Thyroid gland (tissue), 4 donors: ENCODE measurements around the gene XCR1. TPM values are rescaled to one million over a fixed set of nuclear protein-coding genes. Genes with fewer than 3 reads are reported as not detected.

Experiments
- DNase-seq, 2 donors: peaks; one replicate each; pipeline ENCODE4 v3.0.0-alpha.2; 2019
- H3K27ac ChIP-seq, 3 donors: fragments of 200-600 bp; sonication (generic); 1 replicate in 2 of 3; 2 replicates in 1 of 3; pipeline ENCODE4 v1.5.1; 2016 to 2019; ENCODE audit warnings: mild to moderate bottlenecking in 1 of 3, moderate library complexity in 1 of 3
- H3K27me3 ChIP-seq: fragments of 200-600 bp; sonication (generic); one replicate; pipeline ENCODE4 v1.5.1; 2019
- H3K36me3 ChIP-seq, 2 donors: fragments of 200-600 bp; sonication (generic); one replicate each; pipeline ENCODE4 v1.5.1; 2016 to 2019
- H3K4me1 ChIP-seq, 2 donors: fragments of 200-600 bp; sonication (generic); one replicate each; pipeline ENCODE4 v1.5.1; 2017 to 2019
- H3K4me3 ChIP-seq, 3 donors: fragments of 200-600 bp; sonication (generic); replicated peaks in 1 of 3; 1 replicate in 2 of 3; 2 replicates in 1 of 3; pipeline ENCODE4 v1.5.1; 2016; ENCODE audit warnings: mild to moderate bottlenecking in 1 of 3
- H3K9me3 ChIP-seq: fragments of 200-600 bp; sonication (generic); one replicate; pipeline ENCODE4 v1.5.1; 2017
- CTCF ChIP-seq, 6 experiments: fragments of 200-600 bp in 3 of 6; fragments of 450-650 bp in 3 of 6; sonication (generic) in 3 of 6; IDR thresholded peaks; one replicate each; pipeline ENCODE4 v1.5.1; 2016 to 2019; ENCODE audit warnings: antibody characterized with exemption in 6 of 6, mild to moderate bottlenecking in 2 of 6, inconsistent platforms in 1 of 6, moderate library complexity in 1 of 6
- POLR2A ChIP-seq, 2 donors: fragments of 450-650 bp; IDR thresholded peaks; one replicate each; pipeline ENCODE4 v1.6.1; 2017; ENCODE audit warnings: antibody characterized with exemption in 2 of 2, mild to moderate bottlenecking in 2 of 2, moderate library complexity in 1 of 2
- WGBS, 2 donors: methylation state at CpG; one replicate each; pipeline ENCODE4 v1.1.5; 2017; 5-methylcytosine and 5-hydroxymethylcytosine counted together
- intact Hi-C: fragments of 100-400 bp; cut with DNase I; formaldehyde crosslinking; loops from one replicate; pipeline ENCODE4 v1.15.1; 2023
- total RNA-seq, 4 donors: library from RNA; depleted of rRNA; stranded (reverse); fragments of >200 nt; gene quantifications; one replicate each; pipeline ENCODE4 v1.2.3, GENCODE V29; 2016

Gene XCR1
- total RNA-seq, 4 donors from 2014 or later, result not detected

- H3K27ac ChIP-seq, result peak overlapping the region; percentile 87 to 94 (median 91)
- H3K4me1 ChIP-seq, result peaks cover 35 to 47% of the 10 kb centered on the region in 2 donors
- H3K4me3 ChIP-seq, result no peak overlapping the region
- intact Hi-C loops, result no loop called here
- WGBS, 2 donors, result 35 to 46% methylated on average over 6 of the region's 6 CpGs
- DNase-seq, result peak; percentile 85 to 86
- no peaks in the 10 kb centered on the region for H3K9me3 ChIP-seq
- peak in 1 of 2 donors; percentile 44 for TF ChIP-seq POLR2A (IDR thresholded peaks at IDR 0.05)
- TF ChIP-seq CTCF (IDR thresholded peaks at IDR 0.05), result no peak
- H3K27me3 ChIP-seq, result no peaks in the 10 kb centered on the region
- H3K36me3 ChIP-seq, result peaks cover 4 to 20% of the 10 kb centered on the region in 2 donors
These were observed 54.5 kb downstream of the XCR1 start for GRCh38 chr3:45972534-45973402.

GRCh38 chr3:45969953-45970352, 57.3 kb downstream of the XCR1 start:
- Histone ChIP-seq H3K36me3 (peaks cover 23 to 42% of the 10 kb centered on the region in 2 donors), H3K4me1 (peaks cover 57 to 64% of the 10 kb centered on the region in 2 donors), H3K27me3 (no peaks in the 10 kb centered on the region), H3K9me3 (no peaks in the 10 kb centered on the region), H3K27ac (peak overlapping the region in 1 of 3 donors; percentile 45), H3K4me3 (no peak overlapping the region)
- DNase-seq, result no peak
- no peak for TF ChIP-seq CTCF (IDR thresholded peaks at IDR 0.05)
- TF ChIP-seq POLR2A (IDR thresholded peaks at IDR 0.05), result no peak
- 95 to 96% methylated on average over 3 of the region's 3 CpGs for WGBS, 2 donors
- intact Hi-C loops, result no loop called here

- TF ChIP-seq CTCF (IDR thresholded peaks at IDR 0.05) (no peak), POLR2A (IDR thresholded peaks at IDR 0.05) (no peak)
- DNase-seq, result no peak
- H3K9me3 ChIP-seq, result no peaks in the 10 kb centered on the region
- no peak overlapping the region for H3K4me3 ChIP-seq
- H3K27ac ChIP-seq, result peak overlapping the region in 1 of 3 donors; percentile 45
- peaks cover 50 to 55% of the 10 kb centered on the region in 2 donors for H3K4me1 ChIP-seq
- H3K27me3 ChIP-seq, result no peaks in the 10 kb centered on the region
- peaks cover 32 to 50% of the 10 kb centered on the region in 2 donors for H3K36me3 ChIP-seq
- intact Hi-C loops, result no loop called here
- WGBS, 2 donors, result 90 to 92% methylated on average over 3 of the region's 3 CpGs
These were observed 58.2 kb downstream of the XCR1 start for GRCh38 chr3:45969116-45969515.

GRCh38 chr3:45968706-45969105, 58.6 kb downstream of the XCR1 start:
- 85 to 88% methylated on average over 2 of the region's 2 CpGs for WGBS, 2 donors
- intact Hi-C loops, result no loop called here
- TF ChIP-seq POLR2A (IDR thresholded peaks at IDR 0.05) (no peak), CTCF (IDR thresholded peaks at IDR 0.05) (no peak)
- Histone ChIP-seq H3K27ac (peak overlapping the region in 1 of 3 donors; percentile 70), H3K4me1 (peaks cover 46 to 51% of the 10 kb centered on the region in 2 donors), H3K4me3 (no peak overlapping the region), H3K9me3 (no peaks in the 10 kb centered on the region), H3K27me3 (no peaks in the 10 kb centered on the region), H3K36me3 (peaks cover 36 to 54% of the 10 kb centered on the region in 2 donors)
- no peak for DNase-seq

- intact Hi-C loops, result no loop called here
- WGBS, 2 donors, result 83 to 85% methylated on average over 7 to 9 of the region's 9 CpGs
- no peaks in the 10 kb centered on the region for H3K27me3 ChIP-seq
- TF ChIP-seq CTCF (IDR thresholded peaks at IDR 0.05) (no peak), POLR2A (IDR thresholded peaks at IDR 0.05) (no peak)
- no peaks in the 10 kb centered on the region for H3K9me3 ChIP-seq
- peak overlapping the region; percentile 20 to 75 (median 70) for H3K27ac ChIP-seq
- peaks cover 39 to 58% of the 10 kb centered on the region in 2 donors for H3K36me3 ChIP-seq
- H3K4me3 ChIP-seq, result no peak overlapping the region
- DNase-seq, result no peak
- H3K4me1 ChIP-seq, result peaks cover 41 to 46% of the 10 kb centered on the region in 2 donors
These were observed 59.1 kb downstream of the XCR1 start for GRCh38 chr3:45968149-45968548.
